Astrocyte of the spinal cord (primary cell): ENCODE data around the gene ARSG.
"Not testable (repeated sequence)": the region's sequence is repeated elsewhere in the genome, so short reads cannot be mapped to it uniquely, and the experiment has no call there.

ENCODE experiments used
- DNase-seq: peaks from one replicate; pipeline ENCODE4 v3.0.0; 2011; ENCODE audit warnings: low read depth, low spot score
- H3K4me3 ChIP-seq: 2 replicates; pipeline ENCODE4 v1.5.1; 2011; ENCODE audit warnings: low read depth, mild to moderate bottlenecking, low read length, moderate library complexity
- in situ Hi-C: cut with HindIII; loops from 2 replicates; pipeline ENCODE4 v1.10.0; 2017; ENCODE audit warnings: low sequenced_read_pairs
- TF ChIP-seq, protein P1 (sequence below): IDR thresholded peaks from 2 replicates; pipeline ENCODE4 v1.5.1; 2012; ENCODE audit warnings: low read depth, mild to moderate bottlenecking, low read length, inconsistent platforms

The ARSG gene

DNA sequence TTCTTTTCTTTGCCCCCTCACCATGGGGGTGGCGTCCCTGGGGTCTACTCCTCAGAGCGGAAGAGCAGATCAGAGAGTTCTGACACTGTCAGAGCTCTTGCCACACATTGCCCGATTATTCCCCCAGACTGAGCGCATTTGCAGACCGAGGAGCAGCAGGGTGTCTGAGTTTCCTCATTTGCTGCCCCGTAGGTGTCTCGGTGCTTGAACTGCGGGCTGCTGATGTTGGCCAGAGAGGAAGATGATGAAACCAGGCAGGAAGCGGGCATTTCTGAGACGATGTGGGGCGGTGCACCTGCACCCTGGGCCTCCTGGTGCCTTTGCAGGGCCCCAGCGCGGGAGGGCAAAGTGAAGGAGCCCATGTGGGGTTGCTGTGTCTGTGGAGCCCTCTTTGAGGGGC, 55.2 kb downstream of the ARSG start:
- TF ChIP-seq, protein P1, sequence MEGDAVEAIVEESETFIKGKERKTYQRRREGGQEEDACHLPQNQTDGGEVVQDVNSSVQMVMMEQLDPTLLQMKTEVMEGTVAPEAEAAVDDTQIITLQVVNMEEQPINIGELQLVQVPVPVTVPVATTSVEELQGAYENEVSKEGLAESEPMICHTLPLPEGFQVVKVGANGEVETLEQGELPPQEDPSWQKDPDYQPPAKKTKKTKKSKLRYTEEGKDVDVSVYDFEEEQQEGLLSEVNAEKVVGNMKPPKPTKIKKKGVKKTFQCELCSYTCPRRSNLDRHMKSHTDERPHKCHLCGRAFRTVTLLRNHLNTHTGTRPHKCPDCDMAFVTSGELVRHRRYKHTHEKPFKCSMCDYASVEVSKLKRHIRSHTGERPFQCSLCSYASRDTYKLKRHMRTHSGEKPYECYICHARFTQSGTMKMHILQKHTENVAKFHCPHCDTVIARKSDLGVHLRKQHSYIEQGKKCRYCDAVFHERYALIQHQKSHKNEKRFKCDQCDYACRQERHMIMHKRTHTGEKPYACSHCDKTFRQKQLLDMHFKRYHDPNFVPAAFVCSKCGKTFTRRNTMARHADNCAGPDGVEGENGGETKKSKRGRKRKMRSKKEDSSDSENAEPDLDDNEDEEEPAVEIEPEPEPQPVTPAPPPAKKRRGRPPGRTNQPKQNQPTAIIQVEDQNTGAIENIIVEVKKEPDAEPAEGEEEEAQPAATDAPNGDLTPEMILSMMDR, result no peak
- in situ Hi-C loops, result no loop called here
- no peak overlapping the region for H3K4me3 ChIP-seq
- no peak for DNase-seq

DNA sequence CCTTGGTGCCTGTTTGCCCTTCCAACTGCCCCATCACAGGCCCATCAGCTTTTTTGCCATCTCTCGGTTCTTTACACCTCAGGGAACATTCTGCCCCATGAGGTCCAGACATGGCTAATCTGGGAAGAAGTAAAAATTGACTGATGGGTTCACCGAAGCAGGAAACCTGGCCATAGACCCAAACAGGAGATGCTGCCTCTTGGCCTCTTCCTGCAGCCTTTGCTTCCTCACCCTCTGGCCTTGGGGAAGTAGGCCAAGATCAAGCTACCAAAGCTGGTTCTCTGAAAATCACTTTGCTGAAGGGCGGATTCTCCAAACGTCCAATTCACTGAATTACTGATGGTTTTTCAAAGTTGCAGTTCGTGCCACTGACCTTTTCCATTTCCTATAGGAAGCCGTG, 56.1 kb downstream of the ARSG start:
- TF ChIP-seq, protein P1, result no peak
- no peak overlapping the region for H3K4me3 ChIP-seq
- no peak for DNase-seq
- in situ Hi-C loops, result no loop called here

DNA sequence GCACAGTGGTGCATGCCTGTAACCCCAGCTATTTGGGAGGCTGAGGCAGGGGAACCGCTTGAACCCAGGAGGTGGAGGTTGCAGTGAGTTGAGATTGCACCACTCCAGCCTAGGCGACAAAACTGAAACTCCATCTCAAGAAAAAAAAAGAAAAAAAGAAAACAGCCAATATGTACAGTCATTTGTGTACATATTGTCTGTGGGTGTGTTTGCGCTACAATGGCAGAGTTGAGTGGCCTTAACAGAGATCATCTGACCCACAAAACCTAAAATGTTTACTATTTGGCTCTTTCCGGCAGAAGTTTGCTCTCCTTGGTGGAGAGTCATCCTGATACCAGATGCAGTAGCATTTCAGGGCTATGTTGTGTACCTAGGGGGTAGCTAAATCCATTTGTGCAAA, 57.9 kb downstream of the ARSG start:
- DNase-seq, result no peak
- TF ChIP-seq, protein P1, result no peak
- H3K4me3 ChIP-seq, result no peak overlapping the region
- in situ Hi-C loops, result no loop called here

DNA sequence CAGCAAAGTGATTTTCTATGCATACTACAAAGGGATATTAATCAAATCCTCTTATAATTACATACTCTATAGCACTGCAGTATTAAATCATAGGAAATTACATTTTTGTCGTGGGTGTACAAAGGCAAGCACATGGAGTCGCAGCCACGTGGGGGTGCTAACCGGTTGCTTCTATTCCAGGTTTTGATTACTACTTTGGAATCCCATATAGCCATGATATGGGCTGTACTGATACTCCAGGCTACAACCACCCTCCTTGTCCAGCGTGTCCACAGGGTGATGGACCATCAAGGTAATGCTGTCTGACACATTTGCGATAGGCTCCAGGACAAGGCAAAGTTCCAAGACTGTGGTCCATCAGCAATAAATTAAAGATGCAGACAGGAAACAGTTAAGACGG, 60.1 kb downstream of the ARSG start:
- DNase-seq, result no peak
- in situ Hi-C loops, result no loop called here
- H3K4me3 ChIP-seq, result no peak overlapping the region
- TF ChIP-seq, protein P1, result no peak

DNA sequence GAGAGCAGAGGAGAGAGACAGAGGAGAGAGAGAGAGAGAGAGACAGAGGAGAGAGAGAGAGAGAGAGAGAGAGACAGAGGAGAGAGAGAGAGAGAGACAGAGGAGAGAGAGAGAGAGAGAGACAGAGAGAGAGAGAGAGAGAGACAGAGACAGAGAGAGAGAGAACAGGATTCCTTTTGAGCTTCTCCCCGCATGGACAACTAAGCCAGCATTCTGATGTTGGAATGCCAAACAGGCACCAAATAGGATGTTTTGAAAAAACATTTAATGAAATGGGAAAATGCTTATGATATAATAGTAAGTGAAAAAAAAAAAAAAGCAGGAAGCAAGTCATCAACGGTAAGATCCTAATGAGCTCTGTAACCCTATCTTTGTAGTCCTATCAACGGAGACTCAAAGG, 60.7 kb downstream of the ARSG start:
- TF ChIP-seq, protein P1, result no peak
- no peak overlapping the region for H3K4me3 ChIP-seq
- in situ Hi-C loops, result no loop called here
- no peak for DNase-seq

DNA sequence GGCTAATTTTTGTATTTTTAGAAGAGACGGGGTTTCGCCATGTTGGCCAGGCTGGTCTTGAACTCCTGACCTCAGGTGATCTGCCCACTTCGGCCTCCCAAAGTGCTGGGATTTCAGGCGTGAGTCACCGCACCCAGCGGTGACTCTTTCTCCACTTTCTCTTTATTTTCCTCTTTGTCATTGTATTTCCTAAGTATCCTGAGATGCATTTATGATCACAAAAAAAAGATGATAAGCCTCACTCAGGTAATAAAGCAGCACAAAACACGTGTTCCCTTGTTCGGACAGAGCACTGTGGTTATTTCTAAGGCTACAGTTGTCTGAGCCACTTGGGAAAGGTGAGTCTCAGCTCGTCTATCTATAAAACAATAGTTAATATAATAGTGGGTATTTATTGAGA, 61.4 kb downstream of the ARSG start:
- DNase-seq, H3K4me3 ChIP-seq, in situ Hi-C loops: not testable (repeated sequence)

DNA sequence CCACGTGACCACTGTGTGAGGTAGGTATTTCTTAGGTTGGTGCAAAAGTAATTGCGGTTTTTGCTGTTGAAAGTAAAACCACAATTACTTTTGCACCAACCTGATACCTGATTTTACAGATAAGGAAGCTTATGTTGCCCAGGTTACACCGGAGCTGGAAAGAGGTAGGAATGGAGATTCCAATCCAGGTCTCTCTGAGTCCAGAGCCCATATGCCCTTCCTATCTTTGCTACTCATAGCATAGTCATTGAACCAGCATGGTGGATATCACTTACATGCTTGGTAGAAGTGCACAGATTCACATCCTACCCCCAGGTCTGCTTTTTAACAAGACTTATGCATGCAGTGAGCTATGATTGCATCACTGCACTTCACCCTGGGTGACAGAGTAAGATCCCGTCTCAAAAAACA, 61.8 kb downstream of the ARSG start:
- TF ChIP-seq, protein P1, result no peak
- no peak for DNase-seq
- H3K4me3 ChIP-seq, result no peak overlapping the region
- in situ Hi-C loops, result no loop called here

DNA sequence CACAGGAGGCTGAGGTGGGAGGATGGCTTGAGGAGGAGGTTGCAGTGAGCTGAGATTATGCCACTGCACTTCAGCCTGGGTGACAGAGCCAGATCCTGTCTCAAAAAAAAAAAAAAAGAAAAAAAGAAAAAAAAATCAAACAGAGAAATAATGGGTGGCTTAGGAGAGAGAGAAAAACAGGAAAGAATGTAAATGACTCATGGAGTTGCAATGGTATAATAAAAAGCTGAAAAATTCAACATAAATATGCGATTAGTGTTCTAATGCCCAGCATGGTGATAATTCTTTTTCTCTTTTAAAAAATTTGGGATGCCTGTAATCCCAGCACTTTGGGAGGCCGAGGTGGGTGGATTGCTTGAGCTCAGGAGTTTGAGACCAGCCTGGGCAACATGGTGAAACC, 63.0 kb downstream of the ARSG start:
- H3K4me3 ChIP-seq, in situ Hi-C loops: not testable (repeated sequence)
- DNase-seq, result peak; percentile 63

DNA sequence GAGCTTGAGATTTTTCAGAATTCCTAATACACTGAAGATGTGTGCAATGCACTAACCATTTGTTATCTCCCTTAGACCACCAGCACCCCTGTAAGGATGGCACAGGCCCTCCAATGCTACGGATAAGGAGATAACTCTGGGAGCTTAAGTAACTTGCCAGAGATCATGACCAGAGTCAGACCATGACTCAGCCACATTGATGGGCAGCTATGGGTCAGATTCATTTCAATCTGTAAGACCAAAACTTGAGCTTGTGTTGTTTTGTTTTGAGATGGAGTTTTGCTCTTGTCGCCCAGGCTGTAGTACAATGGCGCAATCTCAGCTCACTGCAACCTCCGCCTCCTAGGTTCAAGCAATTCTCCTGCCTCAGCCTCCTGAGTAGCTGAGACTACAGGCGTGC, 63.8 kb downstream of the ARSG start:
- DNase-seq, result peak; percentile 45
- in situ Hi-C loops, result not testable (repeated sequence)

More for the DNA sequence above, 63.8 kb downstream of the ARSG start:
- H3K4me3 ChIP-seq, result not testable (repeated sequence)
